Right lobe of liver (tissue), 6 donors: ENCODE data around the gene TMEM37. TPM values are rescaled to one million over a fixed set of nuclear protein-coding genes. Genes with fewer than 3 reads are reported as not detected.
A peak's percentile ranks its signal among the peaks of the same experiment; 100 is the strongest.

Source experiments
- ATAC-seq, 4 donors: fragments of 200-7000 bp; cut with Tn5 transposase; one replicate each; pipeline ENCODE4 v1.9.1; 2020; ENCODE audit warnings: mild to moderate bottlenecking in 4 of 4, moderate library complexity in 4 of 4
- DNase-seq, 3 donors: peaks; one replicate each; pipeline ENCODE4 v3.0.0-alpha.2; 2020
- H3K27ac ChIP-seq, 3 donors: fragments of 200-600 bp; one replicate each; pipeline ENCODE4 v1.8.0; 2022
- H3K27me3 ChIP-seq, 2 donors: fragments of 200-600 bp; one replicate each; pipeline ENCODE4 v1.8.0; 2022
- H3K36me3 ChIP-seq, 4 donors: fragments of 200-600 bp; sonication (generic) in 1 of 4; one replicate each; pipeline versions ENCODE4 v1.5.1 to v1.8.0; 2017 to 2022; ENCODE audit warnings: control low read depth in 1 of 4
- H3K4me1 ChIP-seq, 4 donors: fragments of 200-600 bp; sonication (generic) in 1 of 4; one replicate each; pipeline versions ENCODE4 v1.5.1 to v1.8.0; 2017 to 2022; ENCODE audit warnings: control low read depth in 1 of 4
- H3K4me3 ChIP-seq, 3 donors: fragments of 200-600 bp; one replicate each; pipeline ENCODE4 v1.8.0; 2022
- H3K9me3 ChIP-seq, 4 donors: fragments of 200-600 bp; sonication (generic) in 1 of 4; one replicate each; pipeline versions ENCODE4 v1.5.1 to v1.8.0; 2017 to 2022; ENCODE audit warnings: control low read depth in 1 of 4
- CTCF ChIP-seq, 4 donors: fragments of 200-600 bp in 3 of 4; fragments of 450-650 bp in 1 of 4; IDR thresholded peaks; one replicate each; pipeline versions ENCODE4 v1.5.1 to v1.8.0; 2016 to 2022; ENCODE audit warnings: antibody characterized with exemption in 4 of 4, mild to moderate bottlenecking in 2 of 4
- POLR2A ChIP-seq: fragments of 450-650 bp; IDR thresholded peaks from one replicate; pipeline ENCODE4 v1.6.1; 2017; ENCODE audit warnings: antibody characterized with exemption, mild to moderate bottlenecking
- WGBS: methylation state at CpG from one replicate; pipeline ENCODE4 v1.1.6; 2018; ENCODE audit warnings: low coverage, low lambda C conversion rate; ENCODE audit not compliant: insufficient coverage; ENCODE audit errors: missing lambda C conversion rate; 5-methylcytosine and 5-hydroxymethylcytosine counted together
- intact Hi-C, 2 donors: fragments of 100-400 bp; cut with DNase I; formaldehyde crosslinking; loops; one replicate each; pipeline versions ENCODE4 v1.11.2 to v1.14.1; 2022
- total RNA-seq, 6 experiments: library from RNA; depleted of rRNA in 2 of 6; stranded (reverse); fragments of >200 nt in 2 of 6; fragmentation: NEBNext Ultra II Directional in 3 of 6; extraction: Animal tissue kit (Norgen Biotek cat#: 25700) in 3 of 6; gene quantifications; one replicate each; pipeline versions ENCODE4 v1.1.0 to v1.2.4, GENCODE V29; 2016 to 2023
- donor health status: DM: no; HTN: yes; CAD: no.
- donor health status: DM: no; HTN: no; CAD: no.
- donor health status: DM: no; HTN: no; CAD: no.
- donor health status: DM: no; HTN: yes; CAD: no.
- donor health status: DM: no; HTN: yes; CAD: no.

Gene TMEM37
- total RNA-seq, 6 experiments from 2014 or later: 37.3 to 96.6 (median 73.5) TPM

- no peak for TF ChIP-seq CTCF (IDR thresholded peaks at IDR 0.05)
- TF ChIP-seq POLR2A: no peak
- Histone ChIP-seq H3K27me3 (no peaks in the 10 kb centered on the region), H3K27ac (peak overlapping the region; percentile 43 to 98 (median 86)), H3K4me3 (no peak overlapping the region), H3K9me3 (no peaks in the 10 kb centered on the region), H3K4me1 (peaks cover 2 to 53% (median 25%) of the 10 kb centered on the region in 4 donors), H3K36me3 (no peaks in the 10 kb centered on the region)
- peak; percentile 15 to 62 (median 46) for ATAC-seq
- DNase-seq: peak in 1 of 3 donors; percentile 23
- intact Hi-C loops: no loop called here
- 65% methylated on average over 7 of the region's 7 CpGs for WGBS
Observed at GRCh38 chr2:119425620-119426395, 5.8 kb upstream of the TMEM37 start.

- H3K27me3 ChIP-seq: no peaks in the 10 kb centered on the region
- peaks cover 2 to 53% (median 25%) of the 10 kb centered on the region in 4 donors for H3K4me1 ChIP-seq
- DNase-seq (peak in 1 of 3 donors; percentile 33), ATAC-seq (no peak)
- no peaks in the 10 kb centered on the region for H3K36me3 ChIP-seq
- 23% methylated on average over 4 of the region's 5 CpGs for WGBS
- TF ChIP-seq POLR2A (no peak), CTCF (IDR thresholded peaks at IDR 0.05) (no peak)
- no peaks in the 10 kb centered on the region for H3K9me3 ChIP-seq
- intact Hi-C loops: no loop called here
- H3K27ac ChIP-seq: peak overlapping the region; percentile 43 to 98 (median 86)
- no peak overlapping the region for H3K4me3 ChIP-seq
Observed at GRCh38 chr2:119426396-119426675, 5.3 kb upstream of the TMEM37 start.

GRCh38 chr2:119426801-119427395 lies 4.8 kb upstream of the TMEM37 start:
- WGBS: 41% methylated on average over 8 of the region's 12 CpGs
- Histone ChIP-seq H3K36me3 (no peaks in the 10 kb centered on the region), H3K27ac (peak overlapping the region; percentile 43 to 98 (median 86)), H3K4me1 (peaks cover 2 to 53% (median 25%) of the 10 kb centered on the region in 4 donors), H3K4me3 (no peak overlapping the region), H3K9me3 (no peaks in the 10 kb centered on the region), H3K27me3 (no peaks in the 10 kb centered on the region)
- TF ChIP-seq POLR2A (no peak), CTCF (IDR thresholded peaks at IDR 0.05) (no peak)
- intact Hi-C loops: no loop called here
- ATAC-seq (peak; percentile 57 to 64 (median 62)), DNase-seq (peak; percentile 84 to 93 (median 84))

DNA sequence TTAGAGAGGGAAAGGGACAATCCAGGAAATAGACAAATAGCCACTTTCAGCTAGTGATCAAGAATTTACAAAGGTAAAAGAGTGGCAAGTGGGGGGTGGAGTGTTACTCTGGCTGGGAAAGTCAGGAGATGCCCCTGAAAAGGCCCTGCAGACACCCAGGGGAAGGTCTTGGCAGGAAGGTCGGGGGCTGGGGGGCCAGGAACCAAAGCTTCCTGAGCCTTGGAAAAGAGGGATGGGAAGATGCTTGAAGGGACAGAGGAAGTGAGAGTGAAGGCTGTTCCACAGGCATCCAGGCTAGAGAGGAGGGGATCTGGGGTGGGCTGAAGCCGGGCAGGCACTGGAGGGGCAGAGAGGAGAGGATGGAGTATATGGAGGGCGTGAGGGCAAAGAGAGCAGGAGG lies 3.9 kb upstream of the TMEM37 start:
- DNase-seq: peak in 1 of 3 donors; percentile 33
- Histone ChIP-seq H3K9me3 (no peaks in the 10 kb centered on the region), H3K27me3 (no peaks in the 10 kb centered on the region), H3K4me1 (peaks cover 2 to 53% (median 25%) of the 10 kb centered on the region in 4 donors), H3K36me3 (no peaks in the 10 kb centered on the region), H3K4me3 (no peak overlapping the region), H3K27ac (peak overlapping the region in 2 of 3 donors; percentile 86 to 98)
- intact Hi-C loops: no loop called here
- WGBS: 73% methylated on average over 3 of the region's 3 CpGs
- no peak for ATAC-seq
- TF ChIP-seq POLR2A: no peak
- no peak for TF ChIP-seq CTCF (IDR thresholded peaks at IDR 0.05)
